Stimulated activated naive B cell treated with anti-CD40 and anti-IgM and Interleukin-4, amounts not matched to agents 10 μg/mL and 1 μg/mL and 100 μg/mL, for 72 hours (primary cell): ENCODE measurements around the gene KRTDAP.
A peak's percentile ranks its signal among the peaks of the same experiment; 100 is the strongest.

ENCODE experiments used
- ATAC-seq, 2 donors: fragments of 150-1000 bp; cut with Tn5 transposase; replicated peaks; 2 replicates each; pipeline ENCODE4 v1.10.0; 2021; ENCODE audit warnings: moderate library complexity in 1 of 2
- DNase-seq: peaks from one replicate; pipeline ENCODE4 v3.0.0; 2021
- H3K27ac Mint-ChIP-seq: one replicate; pipeline ENCODE4 v1.8.0; 2022; ENCODE audit warnings: mild to moderate bottlenecking, mixed read lengths
- H3K27me3 Mint-ChIP-seq, 2 donors: one replicate each; pipeline ENCODE4 v1.8.0; 2022; ENCODE audit warnings: mixed read lengths in 2 of 2
- H3K36me3 Mint-ChIP-seq, 2 donors: one replicate each; pipeline ENCODE4 v1.8.0; 2022; ENCODE audit warnings: mixed read lengths in 2 of 2, mild to moderate bottlenecking in 1 of 2
- H3K4me1 Mint-ChIP-seq, 2 donors: one replicate each; pipeline ENCODE4 v1.8.0; 2022; ENCODE audit warnings: mixed read lengths in 2 of 2, mild to moderate bottlenecking in 1 of 2
- H3K4me3 Mint-ChIP-seq, 2 donors: one replicate each; pipeline ENCODE4 v1.8.0; 2022; ENCODE audit warnings: mild to moderate bottlenecking in 2 of 2, mixed read lengths in 2 of 2, moderate library complexity in 1 of 2
- H3K9me3 Mint-ChIP-seq, 2 donors: one replicate each; pipeline ENCODE4 v1.8.0; 2022; ENCODE audit warnings: mixed read lengths in 2 of 2, mild to moderate bottlenecking in 1 of 2

KRTDAP gene

GRCh38 chr19:35461060-35461459 is 29.2 kb downstream of the KRTDAP start:
- peak overlapping the region in 1 of 2 donors; percentile 13 for H3K4me3 Mint-ChIP-seq
- DNase-seq (no peak), ATAC-seq (no peak)
- no peak overlapping the region for H3K27ac Mint-ChIP-seq
- H3K27me3 Mint-ChIP-seq: no peaks in the 10 kb centered on the region
- H3K36me3 Mint-ChIP-seq: peaks cover 0 to 2% of the 10 kb centered on the region in 2 donors
- no peaks in the 10 kb centered on the region for H3K9me3 Mint-ChIP-seq
- H3K4me1 Mint-ChIP-seq: peaks cover 61 to 82% of the 10 kb centered on the region in 2 donors

- no peak for ATAC-seq
- peaks cover 66 to 86% of the 10 kb centered on the region in 2 donors for H3K4me1 Mint-ChIP-seq
- peak overlapping the region; percentile 57 for H3K27ac Mint-ChIP-seq
- no peaks in the 10 kb centered on the region for H3K27me3 Mint-ChIP-seq
- H3K9me3 Mint-ChIP-seq: no peaks in the 10 kb centered on the region
- H3K36me3 Mint-ChIP-seq: peaks cover 0 to 2% of the 10 kb centered on the region in 2 donors
- DNase-seq: no peak
- peak overlapping the region; percentile 13 to 56 for H3K4me3 Mint-ChIP-seq
These were observed 29.7 kb downstream of the KRTDAP start for GRCh38 chr19:35460608-35461007.

GRCh38 chr19:35459414-35460082 is 30.7 kb downstream of the KRTDAP start:
- Mint-ChIP-seq H3K27me3 (no peaks in the 10 kb centered on the region), H3K36me3 (peaks cover 0 to 2% of the 10 kb centered on the region in 2 donors), H3K4me3 (peak overlapping the region; percentile 65 to 71), H3K4me1 (peaks cover 63 to 85% of the 10 kb centered on the region in 2 donors), H3K9me3 (no peaks in the 10 kb centered on the region), H3K27ac (peak overlapping the region; percentile 66)
- DNase-seq (no peak), ATAC-seq (no peak)

GRCh38 chr19:35458731-35459391 is 31.4 kb downstream of the KRTDAP start:
- peak; percentile 62 to 69 for ATAC-seq
- no peaks in the 10 kb centered on the region for H3K9me3 Mint-ChIP-seq
- peak overlapping the region; percentile 66 for H3K27ac Mint-ChIP-seq
- peak overlapping the region; percentile 65 to 71 for H3K4me3 Mint-ChIP-seq
- peaks cover 0 to 2% of the 10 kb centered on the region in 2 donors for H3K36me3 Mint-ChIP-seq
- peak; percentile 66 for DNase-seq
- no peaks in the 10 kb centered on the region for H3K27me3 Mint-ChIP-seq
- peaks cover 61 to 86% of the 10 kb centered on the region in 2 donors for H3K4me1 Mint-ChIP-seq

DNA sequence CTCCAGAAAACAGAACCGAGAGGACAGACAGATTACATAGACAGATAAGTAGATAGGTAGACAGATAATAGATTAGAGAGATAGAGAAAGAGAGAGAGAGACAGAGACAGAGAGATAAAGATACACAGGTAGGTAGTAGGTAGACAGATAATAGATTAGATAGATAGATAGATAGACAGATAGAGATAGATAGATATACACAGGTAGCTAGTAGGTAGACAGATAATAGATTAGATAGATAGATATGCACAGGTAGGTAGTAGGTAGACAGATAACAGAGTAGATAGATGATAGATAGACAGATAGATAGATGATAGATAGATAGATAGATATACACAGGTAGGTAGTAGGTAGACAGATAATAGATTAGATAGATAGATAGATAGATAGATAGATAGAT is 32.1 kb downstream of the KRTDAP start:
- Mint-ChIP-seq H3K27ac (peak overlapping the region; percentile 62), H3K36me3 (peaks cover 0 to 2% of the 10 kb centered on the region in 2 donors), H3K4me1 (peaks cover 55 to 79% of the 10 kb centered on the region in 2 donors), H3K27me3 (no peaks in the 10 kb centered on the region), H3K4me3 (peak overlapping the region; percentile 1 to 57), H3K9me3 (no peaks in the 10 kb centered on the region)
- ATAC-seq (no peak), DNase-seq (no peak)

GRCh38 chr19:35457173-35457572 is 33.1 kb downstream of the KRTDAP start:
- ATAC-seq: peak; percentile 41 to 45
- Mint-ChIP-seq H3K27me3 (no peaks in the 10 kb centered on the region), H3K4me1 (peaks cover 47 to 75% of the 10 kb centered on the region in 2 donors), H3K36me3 (peaks cover 0 to 2% of the 10 kb centered on the region in 2 donors), H3K9me3 (no peaks in the 10 kb centered on the region), H3K27ac (peak overlapping the region; percentile 21), H3K4me3 (peak overlapping the region; percentile 11 to 15)
- no peak for DNase-seq

DNA sequence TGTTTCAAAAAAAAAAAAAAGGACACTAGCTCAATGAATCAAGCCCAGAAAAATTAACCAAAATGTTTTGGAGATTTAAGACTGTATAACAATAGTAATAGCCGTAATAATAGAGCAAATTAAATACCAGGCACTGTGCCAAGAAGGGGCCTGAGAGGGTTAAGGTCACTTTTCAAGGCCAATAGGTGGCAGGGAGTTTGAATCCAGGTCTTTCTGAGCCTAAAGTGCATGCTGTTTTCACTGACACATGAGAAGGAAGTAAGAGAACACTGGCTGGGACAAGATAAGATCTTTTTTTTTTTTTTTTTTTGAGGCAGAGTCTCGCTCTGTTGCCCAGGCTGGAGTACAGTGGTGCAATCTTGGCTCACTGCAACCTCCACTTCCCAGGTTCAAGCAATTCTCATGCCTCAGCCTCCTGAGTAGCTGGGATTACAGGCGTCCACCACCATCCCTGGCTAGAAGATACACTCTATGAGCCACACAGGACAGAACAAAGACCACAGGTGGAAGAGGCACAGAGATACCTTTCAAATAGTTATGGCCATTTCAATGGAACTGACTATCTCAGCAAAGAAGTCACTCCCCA is 34.6 kb downstream of the KRTDAP start:
- DNase-seq: no peak
- Mint-ChIP-seq H3K27ac (no peak overlapping the region), H3K27me3 (no peaks in the 10 kb centered on the region), H3K4me1 (peaks cover 54 to 79% of the 10 kb centered on the region in 2 donors), H3K9me3 (no peaks in the 10 kb centered on the region), H3K4me3 (no peak overlapping the region), H3K36me3 (peaks cover 0 to 1% of the 10 kb centered on the region in 2 donors)
- ATAC-seq: no peak

DNA sequence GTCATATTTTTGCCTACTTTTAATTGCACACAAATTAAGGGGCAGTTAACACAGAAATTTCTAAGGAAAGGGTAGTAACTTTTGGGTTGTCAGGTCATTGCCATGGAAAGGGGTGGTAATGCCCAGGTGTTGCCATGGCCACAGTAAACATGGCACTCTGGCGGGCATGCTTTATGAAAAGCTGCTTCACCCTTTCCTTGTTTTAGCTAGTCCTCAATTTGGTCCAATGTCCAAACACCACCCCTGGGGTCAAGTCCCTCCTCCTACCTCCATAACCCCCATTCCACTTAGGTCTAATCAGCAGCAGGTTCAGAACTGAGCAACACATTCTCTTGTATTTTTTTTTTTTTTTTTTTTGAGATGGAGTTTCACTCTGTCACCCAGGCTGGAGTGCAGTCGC is 35.6 kb downstream of the KRTDAP start:
- Mint-ChIP-seq H3K9me3 (no peaks in the 10 kb centered on the region), H3K4me1 (peaks cover 53 to 78% of the 10 kb centered on the region in 2 donors), H3K27ac (no peak overlapping the region), H3K27me3 (no peaks in the 10 kb centered on the region), H3K4me3 (no peak overlapping the region), H3K36me3 (no peaks in the 10 kb centered on the region)
- DNase-seq (no peak), ATAC-seq (no peak)

DNA sequence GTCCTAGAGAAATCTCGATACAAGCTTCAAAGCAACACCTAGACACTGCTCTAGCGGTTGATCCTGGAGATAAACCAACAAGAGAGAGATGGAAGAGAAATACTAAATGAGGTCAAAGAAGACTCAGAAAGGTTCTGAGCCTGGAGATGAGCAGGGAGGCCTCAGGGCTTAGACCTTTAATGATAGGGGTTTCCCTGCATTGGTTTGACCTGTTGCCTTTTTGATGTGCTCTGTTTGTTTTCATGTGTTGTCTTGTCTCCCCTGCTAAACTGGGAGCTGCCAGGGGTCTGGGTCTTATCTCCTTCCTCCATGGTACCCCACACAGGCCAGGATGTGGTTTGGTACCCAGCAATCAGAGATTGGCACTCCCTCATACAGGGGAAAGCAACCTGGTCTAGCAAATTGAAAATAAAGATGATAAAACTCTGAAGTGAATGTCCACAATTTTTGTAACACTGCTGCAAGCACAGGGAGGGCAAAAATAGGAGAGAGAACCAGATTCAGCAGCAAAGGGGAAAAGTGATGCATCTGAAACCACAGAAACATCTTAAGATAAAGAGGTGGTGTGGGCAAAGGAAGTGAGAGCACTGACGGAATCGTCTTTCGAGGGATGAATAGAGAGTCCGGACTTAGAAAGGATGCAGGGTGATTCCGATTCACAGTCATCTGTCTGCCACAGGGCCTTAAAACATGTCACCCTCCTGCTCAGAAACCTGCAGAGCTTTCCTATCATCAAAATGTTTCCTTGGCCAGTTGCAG is 38.7 kb downstream of the KRTDAP start:
- H3K9me3 Mint-ChIP-seq: no peaks in the 10 kb centered on the region
- H3K27ac Mint-ChIP-seq: peak overlapping the region; percentile 4
- peak; percentile 80 for ATAC-seq
- H3K27me3 Mint-ChIP-seq: peaks cover 4 to 11% of the 10 kb centered on the region in 2 donors
- DNase-seq: peak; percentile 44
- peaks cover 47 to 75% of the 10 kb centered on the region in 2 donors for H3K4me1 Mint-ChIP-seq
- H3K36me3 Mint-ChIP-seq: no peaks in the 10 kb centered on the region
- peak overlapping the region in 1 of 2 donors; percentile 17 for H3K4me3 Mint-ChIP-seq

GRCh38 chr19:35449359-35450043 is 40.8 kb downstream of the KRTDAP start:
- H3K4me3 Mint-ChIP-seq: no peak overlapping the region
- no peaks in the 10 kb centered on the region for H3K36me3 Mint-ChIP-seq
- ATAC-seq: no peak
- peaks cover 55 to 72% of the 10 kb centered on the region in 2 donors for H3K4me1 Mint-ChIP-seq
- peaks cover 13 to 18% of the 10 kb centered on the region in 2 donors for H3K27me3 Mint-ChIP-seq
- H3K27ac Mint-ChIP-seq: peak overlapping the region; percentile 60
- DNase-seq: no peak
- H3K9me3 Mint-ChIP-seq: no peaks in the 10 kb centered on the region

DNA sequence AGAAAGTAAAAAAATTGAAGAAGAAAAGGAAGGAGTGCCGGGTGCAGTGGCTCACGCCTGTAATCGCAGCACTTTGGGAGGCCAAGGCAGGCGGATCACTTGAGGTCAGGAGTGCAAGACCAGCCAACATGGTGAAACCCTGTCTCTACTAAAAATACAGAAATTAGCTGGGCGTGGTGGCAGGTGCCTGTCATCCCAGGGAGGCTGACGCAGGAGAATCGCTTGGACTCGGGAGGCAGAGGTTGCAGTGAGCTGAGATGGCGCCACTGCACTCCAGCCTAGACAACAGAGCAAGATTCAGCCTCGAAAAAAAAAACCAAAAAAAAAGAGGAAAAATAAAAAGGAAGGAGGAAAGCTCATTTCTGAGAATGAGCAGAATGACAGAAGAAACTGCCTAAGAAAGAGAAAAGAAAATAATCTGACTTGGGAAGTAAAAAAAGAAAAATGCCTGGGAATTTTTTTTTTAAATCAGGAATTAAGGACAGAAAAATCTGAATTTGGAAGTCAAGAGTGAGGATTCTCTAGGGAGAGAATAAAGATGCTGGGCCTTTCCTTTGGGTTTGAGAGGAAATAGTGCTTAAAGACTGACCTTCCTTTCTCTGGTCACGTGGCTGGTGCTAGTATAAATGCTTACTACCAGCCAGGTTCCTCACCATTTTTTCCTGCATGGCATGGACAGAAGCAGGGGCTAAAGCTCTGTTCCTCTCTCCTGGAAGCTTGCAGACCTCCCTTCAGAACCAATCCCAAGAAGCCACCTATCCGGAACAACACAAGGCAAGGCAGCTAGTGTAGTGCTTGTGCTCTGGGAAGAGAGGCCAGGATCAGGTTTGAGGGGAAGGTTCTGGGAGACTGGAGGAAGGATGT is 42.4 kb downstream of the KRTDAP start, which contains the start of gene FFAR2:
TSS of gene FFAR2 (plus strand) at position 652 of the 864 bp plus-strand sequence. CDS start 1,458 bp downstream, outside the sequence.
- no peaks in the 10 kb centered on the region for H3K36me3 Mint-ChIP-seq
- H3K9me3 Mint-ChIP-seq: no peaks in the 10 kb centered on the region
- ATAC-seq: no peak
- DNase-seq: no peak
- H3K4me1 Mint-ChIP-seq: peaks cover 55 to 66% of the 10 kb centered on the region in 2 donors
- peak within 1 kb of the TSS; percentile 75 for H3K27ac Mint-ChIP-seq
- H3K27me3 Mint-ChIP-seq: peaks cover 13 to 18% of the 10 kb centered on the region in 2 donors
- peak within 1 kb of the TSS; percentile 11 to 26 for H3K4me3 Mint-ChIP-seq

GRCh38 chr19:35445826-35446593 is 44.3 kb downstream of the KRTDAP start:
- Mint-ChIP-seq H3K27me3 (peaks cover 13 to 18% of the 10 kb centered on the region in 2 donors), H3K27ac (no peak overlapping the region), H3K4me1 (peaks cover 55 to 68% of the 10 kb centered on the region in 2 donors), H3K9me3 (no peaks in the 10 kb centered on the region), H3K36me3 (no peaks in the 10 kb centered on the region), H3K4me3 (no peak overlapping the region)
- ATAC-seq (peak; percentile 12 to 33), DNase-seq (no peak)
